Osteoblast (primary cell): ENCODE results near the gene NOS3. TPM values are rescaled to one million over a fixed set of nuclear protein-coding genes. Genes with fewer than 3 reads are reported as not detected.

Experiments used
- DNase-seq: peaks from one replicate; pipeline ENCODE4 v3.0.0; 2011; ENCODE audit warnings: low spot score, mixed read lengths; ENCODE audit not compliant: insufficient read length; ENCODE audit errors: missing footprints
- H2AFZ ChIP-seq: 2 replicates; pipeline ENCODE4 v1.6.0; 2011; ENCODE audit warnings: mild to moderate bottlenecking, low read length
- H3K27ac ChIP-seq: 2 replicates; pipeline ENCODE4 v1.5.1; 2011; ENCODE audit warnings: mild to moderate bottlenecking, low read depth, low read length, moderate library complexity
- H3K27me3 ChIP-seq: 2 replicates; pipeline ENCODE4 v1.6.0; 2012; ENCODE audit warnings: mild to moderate bottlenecking, control low read depth, inconsistent platforms, low read length, moderate library complexity; ENCODE audit not compliant: insufficient read depth
- H3K36me3 ChIP-seq: 2 replicates; pipeline ENCODE4 v1.5.1; 2011; ENCODE audit warnings: mild to moderate bottlenecking, low read length, control low read depth, moderate library complexity; ENCODE audit not compliant: insufficient read depth
- H3K4me1 ChIP-seq: 2 replicates; pipeline ENCODE4 v1.5.1; 2011; ENCODE audit warnings: mild to moderate bottlenecking, low read length, control low read depth, moderate library complexity; ENCODE audit not compliant: insufficient read depth
- H3K4me2 ChIP-seq: 2 replicates; pipeline ENCODE4 v1.6.0; 2011; ENCODE audit warnings: mild to moderate bottlenecking, low read length; ENCODE audit not compliant: insufficient read depth
- H3K4me3 ChIP-seq: fragments of 200-600 bp; sonication (generic); 3 replicates; pipeline ENCODE4 v1.5.1; 2012; ENCODE audit warnings: mild to moderate bottlenecking, low read length, inconsistent platforms; ENCODE audit not compliant: insufficient read depth
- H3K79me2 ChIP-seq: 2 replicates; pipeline ENCODE4 v1.6.0; 2012; ENCODE audit warnings: mild to moderate bottlenecking, low read length, control low read depth, inconsistent platforms; ENCODE audit not compliant: insufficient read depth
- H3K9me3 ChIP-seq: 2 replicates; pipeline ENCODE4 v1.5.1; 2011; ENCODE audit warnings: low read depth, low read length, control low read depth
- H4K20me1 ChIP-seq: 2 replicates; pipeline ENCODE4 v1.6.0; 2012; ENCODE audit warnings: mild to moderate bottlenecking, low read length, control low read depth; ENCODE audit not compliant: insufficient read depth
- CTCF ChIP-seq: IDR thresholded peaks from 2 replicates; pipeline ENCODE4 v1.5.1; 2011; ENCODE audit warnings: mild to moderate bottlenecking, low read depth, low read length, moderate library complexity; ENCODE audit errors: extremely low read depth
- total RNA-seq: library from RNA; depleted of rRNA; stranded (reverse); fragments of >200 nt; gene quantifications from 2 replicates; pipeline ENCODE4 v1.2.3, GENCODE V29; 2012

The NOS3 gene
- total RNA-seq, 1 donor, result not detected

GRCh38 chr7:151062399-151063211 is 71.8 kb downstream of the NOS3 start:
- Histone ChIP-seq H3K27me3 (no peaks in the 10 kb centered on the region), H3K4me2 (peak overlapping the region; percentile 32), H3K36me3 (peaks cover 25% of the 10 kb centered on the region), H3K4me1 (peaks cover 38% of the 10 kb centered on the region), H3K9me3 (no peaks in the 10 kb centered on the region), H3K79me2 (peaks cover 43% of the 10 kb centered on the region), H3K4me3 (peak overlapping the region; percentile 13), H3K27ac (peak overlapping the region; percentile 51), H2AFZ (no peak overlapping the region), H4K20me1 (peaks cover 26% of the 10 kb centered on the region)
- peak; percentile 98 for DNase-seq
- TF ChIP-seq CTCF, result no peak

GRCh38 chr7:151063212-151063561 is 72.4 kb downstream of the NOS3 start:
- peak overlapping the region; percentile 51 for H3K27ac ChIP-seq
- no peak for TF ChIP-seq CTCF

More at GRCh38 chr7:151063212-151063561, 72.4 kb downstream of the NOS3 start:
- no peak overlapping the region for H2AFZ ChIP-seq
- H4K20me1 ChIP-seq, result peaks cover 26% of the 10 kb centered on the region
- H3K4me1 ChIP-seq, result peaks cover 36% of the 10 kb centered on the region
- H3K9me3 ChIP-seq, result no peaks in the 10 kb centered on the region
- peaks cover 30% of the 10 kb centered on the region for H3K36me3 ChIP-seq
- no peak for DNase-seq
- H3K27me3 ChIP-seq, result no peaks in the 10 kb centered on the region
- H3K4me2 ChIP-seq, result no peak overlapping the region
- peak overlapping the region; percentile 25 for H3K4me3 ChIP-seq
- peaks cover 43% of the 10 kb centered on the region for H3K79me2 ChIP-seq

Other genes with a start within 250 kb of the NOS3 start
- 0.72 TPM in 1 of 2 replicates, not detected in the other for gene TMEM176B, start 190.7 kb upstream of the NOS3 start, total RNA-seq
- not detected in 2 replicates for gene TMEM176A, start 190.2 kb upstream of the NOS3 start, total RNA-seq
- not detected in 2 replicates for gene AOC1, start 138.5 kb upstream of the NOS3 start, total RNA-seq
- gene KCNH2, start 12.7 kb upstream of the NOS3 start, total RNA-seq, result not detected in 2 replicates
- not detected in 2 replicates for gene ATG9B, start 33.5 kb downstream of the NOS3 start, total RNA-seq
- gene ABCB8, start 37.4 kb downstream of the NOS3 start, total RNA-seq, result 32.6 and 35.1 TPM in 2 replicates
- under 0.01 and 0.29 TPM in 2 replicates for gene ASIC3, start 57.5 kb downstream of the NOS3 start, total RNA-seq
- gene CDK5, start 66.9 kb downstream of the NOS3 start, total RNA-seq, result 15.9 and 17.0 TPM in 2 replicates
- 52.2 and 61.5 TPM in 2 replicates for gene SLC4A2, start 68.6 kb downstream of the NOS3 start, total RNA-seq
- 87.6 and 95.2 TPM in 2 replicates for gene FASTK, start 89.8 kb downstream of the NOS3 start, total RNA-seq
- gene TMUB1, start 92.5 kb downstream of the NOS3 start, total RNA-seq, result 17.4 and 18.1 TPM in 2 replicates
- 39.8 and 45.7 TPM in 2 replicates for gene AGAP3, start 95.5 kb downstream of the NOS3 start, total RNA-seq
- not detected in 2 replicates for gene GBX1, start 176.7 kb downstream of the NOS3 start, total RNA-seq
- gene ASB10, start 196.2 kb downstream of the NOS3 start, total RNA-seq, result not detected in 2 replicates
- not detected in 2 replicates for gene H2BK1, start 219.5 kb downstream of the NOS3 start, total RNA-seq
- 55.1 and 65.9 TPM in 2 replicates for gene ABCF2, start 236.2 kb downstream of the NOS3 start, total RNA-seq
- gene CHPF2, start 241.5 kb downstream of the NOS3 start, total RNA-seq, result 77.5 and 83.2 TPM in 2 replicates